Stimulated activated CD8-positive, alpha-beta memory T cell treated with anti-CD3 and anti-CD28 coated beads, Interleukin-4, amount 100 ng/mL, for 1 hour (primary cell): ENCODE data around the gene TTLL6.
"Not testable (repeated sequence)": the region's sequence is repeated elsewhere in the genome, so short reads cannot be mapped to it uniquely, and the experiment has no call there.

Experiments used
- DNase-seq, 2 donors: peaks; one replicate each; pipeline ENCODE4 v3.0.0-alpha.2; 2020; ENCODE audit warnings: low read depth in 2 of 2, low spot score in 1 of 2

Gene TTLL6

GRCh38 chr17:48816774-48817590, at the start of gene TTLL6:
TTLL6 (minus strand) TSS chr17:48817229; CDS start chr17:48817072, 157 bp downstream.
- peak; percentile 38 to 50 for DNase-seq

DNA sequence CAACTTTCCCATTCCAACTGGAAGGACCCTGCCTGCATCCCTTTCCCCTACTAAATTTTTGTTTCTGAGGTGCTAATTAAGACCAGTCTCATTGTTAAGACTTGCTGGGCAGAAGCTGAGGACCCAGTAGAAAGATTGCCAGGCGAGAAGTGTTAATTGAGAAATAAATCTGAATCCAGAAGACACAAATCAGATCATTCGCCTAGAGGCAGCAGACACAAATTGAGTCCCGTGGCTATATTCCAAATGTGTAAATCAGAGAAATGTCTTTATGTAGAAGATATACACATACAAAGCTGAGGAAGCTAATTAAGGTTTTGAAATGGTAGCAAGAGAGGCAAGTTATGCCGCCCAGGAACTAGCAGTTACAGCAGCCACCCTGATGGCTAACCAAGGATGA, 43.4 kb upstream of the TTLL6 start:
- no peak for DNase-seq

DNA sequence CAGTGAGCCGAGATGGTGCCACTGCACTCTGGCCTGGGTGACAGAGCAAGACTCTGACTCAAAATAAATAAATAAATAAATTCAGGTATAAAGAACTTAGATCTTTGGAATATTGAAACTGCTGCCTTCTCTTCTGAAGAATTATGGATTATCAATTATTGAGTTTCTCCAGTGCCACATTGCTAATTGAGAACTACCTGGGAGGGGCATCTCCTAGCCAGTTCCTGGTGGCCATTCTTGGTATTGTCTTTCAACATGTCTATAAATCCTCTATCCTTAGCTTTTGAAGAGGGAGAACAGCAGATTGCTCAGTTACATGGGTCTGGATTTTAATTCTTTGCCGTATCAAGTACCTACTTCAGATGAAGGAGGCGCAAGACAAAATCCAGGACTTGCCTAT, 43.0 kb upstream of the TTLL6 start:
- DNase-seq: no peak

GRCh38 chr17:48856122-48856821, 39.2 kb upstream of the TTLL6 start:
- no peak for DNase-seq

- DNase-seq: no peak
Measured at GRCh38 chr17:48854774-48855476, 37.9 kb upstream of the TTLL6 start.

DNA sequence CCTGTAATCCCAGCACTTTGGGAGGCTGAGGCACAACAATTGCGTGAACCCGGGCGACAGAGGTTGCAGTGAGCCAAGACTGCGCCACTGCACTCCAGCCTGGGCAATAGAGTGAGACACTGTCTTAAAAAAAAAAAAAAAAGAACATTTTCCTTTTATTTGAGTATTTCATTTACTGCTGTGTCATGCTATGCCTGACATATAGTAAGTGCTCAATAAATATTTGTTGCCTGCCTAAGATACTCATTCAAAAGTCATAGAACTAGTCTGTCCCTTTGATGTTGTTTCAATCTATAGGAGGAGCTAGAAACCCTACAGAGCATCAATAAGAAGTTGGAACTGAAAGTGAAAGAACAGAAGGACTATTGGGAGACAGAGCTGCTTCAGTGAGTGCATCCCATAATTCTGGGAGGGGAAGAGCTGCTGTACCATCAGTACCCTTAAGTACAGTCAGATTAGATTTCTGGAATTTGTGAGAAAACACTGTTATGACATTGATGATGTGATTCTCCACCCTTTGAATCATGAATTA, 33.8 kb upstream of the TTLL6 start:
- no peak for DNase-seq

GRCh38 chr17:48843187-48843900, 26.3 kb upstream of the TTLL6 start:
- no peak for DNase-seq

DNA sequence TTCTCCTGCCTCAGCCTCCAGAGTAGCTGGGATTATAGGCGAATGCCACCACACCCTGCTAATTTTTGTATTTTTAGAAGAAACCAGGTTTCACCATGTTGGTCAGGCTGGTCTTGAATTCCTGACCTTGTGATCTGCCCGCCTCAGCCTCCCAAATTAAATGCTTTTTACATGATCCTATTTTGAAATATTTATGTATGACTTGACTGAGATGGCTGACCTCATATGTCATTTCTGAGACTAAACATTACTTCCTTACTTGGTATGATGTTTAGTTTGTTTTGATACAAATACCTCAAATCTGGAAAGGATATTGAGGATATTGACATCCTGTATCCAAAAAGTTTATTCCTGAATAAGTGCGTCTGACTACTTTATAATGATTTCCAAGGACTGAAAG, 25.7 kb upstream of the TTLL6 start:
- no peak for DNase-seq

- DNase-seq: no peak
Measured at GRCh38 chr17:48841395-48841831, 24.4 kb upstream of the TTLL6 start.

GRCh38 chr17:48840441-48840840, 23.4 kb upstream of the TTLL6 start:
- DNase-seq: no peak

- not testable (repeated sequence) for DNase-seq
Measured at GRCh38 chr17:48837458-48837857, 20.4 kb upstream of the TTLL6 start.

DNA sequence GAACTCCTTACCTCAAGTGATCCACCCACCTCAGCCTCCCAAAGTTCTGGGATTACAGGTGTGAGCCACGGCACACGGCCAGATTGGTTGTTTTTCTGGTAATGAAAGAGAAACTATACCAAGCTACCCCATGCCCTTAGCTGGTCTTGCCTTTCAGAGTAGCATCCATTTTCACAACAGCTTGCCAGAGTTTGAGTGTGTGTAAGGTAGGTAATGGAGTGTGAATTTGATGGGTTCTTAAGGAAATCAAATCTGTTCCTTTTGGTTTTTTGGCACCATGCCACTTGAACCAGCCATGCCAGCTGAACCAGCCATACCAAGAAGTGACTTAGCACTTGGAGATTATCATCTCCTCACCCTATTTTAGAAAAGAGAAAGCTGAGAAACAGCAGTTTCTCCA, 18.9 kb upstream of the TTLL6 start:
- no peak for DNase-seq

GRCh38 chr17:48834973-48835372, 17.9 kb upstream of the TTLL6 start:
- DNase-seq: no peak

GRCh38 chr17:48831549-48831883, 14.5 kb upstream of the TTLL6 start:
- DNase-seq: no peak

- DNase-seq: peak; percentile 67 to 73
Measured at GRCh38 chr17:48830840-48831548, 14.0 kb upstream of the TTLL6 start, which contains the start of gene CALCOCO2. CALCOCO2 (plus strand) TSS chr17:48831035; CDS start chr17:48841708, 10,673 bp downstream.

- DNase-seq: no peak
Measured at GRCh38 chr17:48825446-48826381, 8.7 kb upstream of the TTLL6 start.

- not testable (repeated sequence) for DNase-seq
Measured at GRCh38 chr17:48820936-48821335, 3.9 kb upstream of the TTLL6 start.

- no peak for DNase-seq
Measured at GRCh38 chr17:48819466-48819865, 2.4 kb upstream of the TTLL6 start.

DNA sequence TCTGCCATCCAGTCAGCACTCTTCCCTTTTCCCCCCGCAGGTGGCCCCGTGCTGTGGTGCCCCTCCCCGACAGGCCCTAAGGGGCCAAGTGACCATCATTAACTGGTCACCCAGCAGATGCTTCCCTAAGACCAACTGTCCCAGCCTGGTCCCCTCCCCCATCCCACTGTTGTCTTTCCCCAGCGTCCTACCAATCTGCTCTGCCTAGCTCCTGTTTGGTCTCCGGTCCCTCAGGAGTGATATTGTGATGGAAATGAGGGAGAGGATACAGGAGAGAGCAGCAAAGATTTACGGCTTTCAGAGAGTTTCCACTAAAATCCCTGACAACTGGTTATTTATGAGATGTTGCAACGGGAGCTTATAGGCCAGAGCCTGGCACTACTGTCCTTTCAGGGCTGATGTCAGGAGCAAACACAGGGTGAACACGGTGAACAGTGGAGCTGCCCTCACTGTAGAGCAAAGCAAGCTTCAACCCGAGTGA, 1.4 kb upstream of the TTLL6 start:
- no peak for DNase-seq
